Left lung (tissue), 10 donors: ENCODE data around the gene FYN. TPM values are rescaled to one million over a fixed set of nuclear protein-coding genes. Genes with fewer than 3 reads are reported as not detected.

ENCODE experiments used
- ATAC-seq: fragments of 200-7000 bp; cut with Tn5 transposase; one replicate; pipeline ENCODE4 v1.9.1; 2020; ENCODE audit warnings: moderate library complexity
- DNase-seq, 4 donors: peaks; one replicate each; pipeline ENCODE4 v3.0.0-alpha.2; 2013 to 2020
- H3K27ac ChIP-seq, 2 donors: fragments of 200-600 bp; sonication (generic) in 1 of 2; one replicate each; pipeline versions ENCODE4 v1.5.0 to v1.8.0; 2020 to 2021
- H3K27me3 ChIP-seq, 2 donors: fragments of 200-600 bp; sonication (generic) in 1 of 2; one replicate each; pipeline versions ENCODE4 v1.5.0 to v1.8.0; 2020 to 2021
- H3K36me3 ChIP-seq, 2 donors: fragments of 200-600 bp; sonication (generic) in 1 of 2; one replicate each; pipeline versions ENCODE4 v1.5.0 to v1.8.0; 2020 to 2021
- H3K4me1 ChIP-seq, 2 donors: fragments of 200-600 bp; one replicate each; pipeline ENCODE4 v1.8.0; 2021
- H3K4me3 ChIP-seq, 2 donors: fragments of 200-600 bp; sonication (generic) in 1 of 2; one replicate each; pipeline versions ENCODE4 v1.5.0 to v1.8.0; 2020 to 2021; ENCODE audit warnings: mild to moderate bottlenecking in 1 of 2
- H3K9me3 ChIP-seq, 2 donors: fragments of 200-600 bp; sonication (generic) in 1 of 2; one replicate each; pipeline versions ENCODE4 v1.5.0 to v1.8.0; 2020 to 2021
- intact Hi-C, 2 donors: fragments of 100-400 bp; cut with DNase I; formaldehyde crosslinking; loops; one replicate each; pipeline versions ENCODE4 v1.11.2 to v1.14.2; 2022
- polyA plus RNA-seq, 6 donors: library from polyadenylated mRNA; unstranded; fragments of 120-200 nt; gene quantifications; one replicate each; pipeline ENCODE4 v1.2.1, GENCODE V29; 2013; ENCODE audit not compliant: insufficient read length in 6 of 6
- total RNA-seq, 2 donors: library from RNA; stranded (reverse); fragmentation: NEBNext Ultra II Directional; extraction: Animal tissue kit (Norgen Biotek cat#: 25700); gene quantifications; one replicate each; pipeline ENCODE4 v1.2.1, GENCODE V29; 2021
- TF ChIP-seq, protein P1 (sequence below), 2 donors: fragments of 200-600 bp; sonication (generic) in 1 of 2; IDR thresholded peaks; one replicate each; pipeline versions ENCODE4 v1.5.0 to v1.8.0; 2021; ENCODE audit warnings: antibody characterized with exemption in 2 of 2
- donor health status: DM: no; HTN: yes; CAD: no.
- donor health status: DM: no; HTN: no; CAD: no.

Gene FYN
- total and polyA plus RNA-seq, 8 donors, result 58.8 to 165 (median 144) TPM

DNA sequence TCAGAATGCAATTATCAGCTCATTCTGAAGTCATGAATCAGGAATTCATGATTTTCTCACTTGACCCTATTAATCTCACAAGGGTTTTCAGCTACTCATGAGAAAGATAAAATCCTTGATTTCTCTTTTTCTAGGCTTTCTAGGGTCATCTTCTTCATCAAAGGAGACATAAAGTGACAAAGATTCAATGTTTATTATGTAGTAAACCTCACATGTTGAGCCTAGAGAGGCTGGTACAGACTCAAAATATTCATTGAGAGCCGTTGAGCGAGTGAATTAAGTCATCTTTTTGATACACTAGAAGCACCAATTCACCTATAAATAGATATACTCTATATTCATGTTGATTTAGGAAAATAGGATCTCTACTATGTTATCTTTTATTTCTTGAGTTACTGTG is 162.8 kb downstream of the FYN start:
- TF ChIP-seq, protein P1, sequence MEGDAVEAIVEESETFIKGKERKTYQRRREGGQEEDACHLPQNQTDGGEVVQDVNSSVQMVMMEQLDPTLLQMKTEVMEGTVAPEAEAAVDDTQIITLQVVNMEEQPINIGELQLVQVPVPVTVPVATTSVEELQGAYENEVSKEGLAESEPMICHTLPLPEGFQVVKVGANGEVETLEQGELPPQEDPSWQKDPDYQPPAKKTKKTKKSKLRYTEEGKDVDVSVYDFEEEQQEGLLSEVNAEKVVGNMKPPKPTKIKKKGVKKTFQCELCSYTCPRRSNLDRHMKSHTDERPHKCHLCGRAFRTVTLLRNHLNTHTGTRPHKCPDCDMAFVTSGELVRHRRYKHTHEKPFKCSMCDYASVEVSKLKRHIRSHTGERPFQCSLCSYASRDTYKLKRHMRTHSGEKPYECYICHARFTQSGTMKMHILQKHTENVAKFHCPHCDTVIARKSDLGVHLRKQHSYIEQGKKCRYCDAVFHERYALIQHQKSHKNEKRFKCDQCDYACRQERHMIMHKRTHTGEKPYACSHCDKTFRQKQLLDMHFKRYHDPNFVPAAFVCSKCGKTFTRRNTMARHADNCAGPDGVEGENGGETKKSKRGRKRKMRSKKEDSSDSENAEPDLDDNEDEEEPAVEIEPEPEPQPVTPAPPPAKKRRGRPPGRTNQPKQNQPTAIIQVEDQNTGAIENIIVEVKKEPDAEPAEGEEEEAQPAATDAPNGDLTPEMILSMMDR (IDR thresholded peaks at IDR 0.05), result no peak
- intact Hi-C loops, result loop anchor here in 1 of 2 donors (5.0 kb wide), 1 partner anchor 287 kb away; no protein-coding TSS in a partner anchor
- no peaks in the 10 kb centered on the region for H3K9me3 ChIP-seq
- DNase-seq (no peak), ATAC-seq (peak; percentile 15)
- no peak overlapping the region for H3K4me3 ChIP-seq
- H3K27ac ChIP-seq, result no peak overlapping the region
- no peaks in the 10 kb centered on the region for H3K27me3 ChIP-seq
- peaks cover 7 to 26% of the 10 kb centered on the region in 2 donors for H3K4me1 ChIP-seq
- peaks cover 0 to 24% of the 10 kb centered on the region in 2 donors for H3K36me3 ChIP-seq

GRCh38 chr6:111709615-111710398 is 163.4 kb downstream of the FYN start:
- ATAC-seq (peak; percentile 97), DNase-seq (peak in 2 of 4 donors; percentile 84 to 89)
- Histone ChIP-seq H3K4me3 (no peak overlapping the region), H3K27me3 (no peaks in the 10 kb centered on the region), H3K4me1 (peaks cover 7 to 26% of the 10 kb centered on the region in 2 donors), H3K36me3 (peaks cover 0 to 24% of the 10 kb centered on the region in 2 donors), H3K27ac (no peak overlapping the region), H3K9me3 (no peaks in the 10 kb centered on the region)
- TF ChIP-seq, protein P1 (IDR thresholded peaks at IDR 0.05), result peak; percentile 67 to 69
- intact Hi-C loops, result loop anchor here in 1 of 2 donors (5.0 kb wide), 2 partner anchors 287 to 332 kb away; no protein-coding TSS in a partner anchor

- peaks cover 7 to 26% of the 10 kb centered on the region in 2 donors for H3K4me1 ChIP-seq
- DNase-seq (no peak), ATAC-seq (no peak)
- H3K4me3 ChIP-seq, result no peak overlapping the region
- TF ChIP-seq, protein P1 (IDR thresholded peaks at IDR 0.05), result no peak
- no peaks in the 10 kb centered on the region for H3K27me3 ChIP-seq
- no peak overlapping the region for H3K27ac ChIP-seq
- peaks cover 0 to 25% of the 10 kb centered on the region in 2 donors for H3K36me3 ChIP-seq
- intact Hi-C loops, result loop anchor here in 1 of 2 donors (5.0 kb wide), 1 partner anchor 333 kb away; no protein-coding TSS in a partner anchor
- no peaks in the 10 kb centered on the region for H3K9me3 ChIP-seq
Observed at GRCh38 chr6:111709201-111709600, 164.1 kb downstream of the FYN start.

GRCh38 chr6:111707773-111708172 is 165.5 kb downstream of the FYN start:
- Histone ChIP-seq H3K27me3 (no peaks in the 10 kb centered on the region), H3K4me1 (peaks cover 7 to 24% of the 10 kb centered on the region in 2 donors), H3K27ac (no peak overlapping the region), H3K36me3 (peaks cover 0 to 28% of the 10 kb centered on the region in 2 donors), H3K9me3 (no peaks in the 10 kb centered on the region), H3K4me3 (no peak overlapping the region)
- intact Hi-C loops, result loop anchor here in 1 of 2 donors (5.0 kb wide), 1 partner anchor 335 kb away; no protein-coding TSS in a partner anchor
- DNase-seq (no peak), ATAC-seq (no peak)
- TF ChIP-seq, protein P1 (IDR thresholded peaks at IDR 0.05), result no peak

GRCh38 chr6:111706841-111707391 is 166.3 kb downstream of the FYN start:
- intact Hi-C loops, result loop anchor here in 1 of 2 donors (5.0 kb wide), 1 partner anchor 335 kb away; no protein-coding TSS in a partner anchor
- H3K27me3 ChIP-seq, result no peaks in the 10 kb centered on the region
- H3K4me3 ChIP-seq, result no peak overlapping the region
- H3K9me3 ChIP-seq, result no peaks in the 10 kb centered on the region
- DNase-seq (no peak), ATAC-seq (no peak)
- TF ChIP-seq, protein P1 (IDR thresholded peaks at IDR 0.05), result no peak
- no peak overlapping the region for H3K27ac ChIP-seq
- H3K4me1 ChIP-seq, result peaks cover 7 to 16% of the 10 kb centered on the region in 2 donors
- H3K36me3 ChIP-seq, result peaks cover 0 to 34% of the 10 kb centered on the region in 2 donors
